ENCODE results near the gene NKX6-2. TPM values are rescaled to one million over a fixed set of nuclear protein-coding genes. Genes with fewer than 3 reads are reported as not detected.

NKX6-2 gene
- total RNA-seq, 1 donor from 2014 or later = 0.14 TPM

DNA sequence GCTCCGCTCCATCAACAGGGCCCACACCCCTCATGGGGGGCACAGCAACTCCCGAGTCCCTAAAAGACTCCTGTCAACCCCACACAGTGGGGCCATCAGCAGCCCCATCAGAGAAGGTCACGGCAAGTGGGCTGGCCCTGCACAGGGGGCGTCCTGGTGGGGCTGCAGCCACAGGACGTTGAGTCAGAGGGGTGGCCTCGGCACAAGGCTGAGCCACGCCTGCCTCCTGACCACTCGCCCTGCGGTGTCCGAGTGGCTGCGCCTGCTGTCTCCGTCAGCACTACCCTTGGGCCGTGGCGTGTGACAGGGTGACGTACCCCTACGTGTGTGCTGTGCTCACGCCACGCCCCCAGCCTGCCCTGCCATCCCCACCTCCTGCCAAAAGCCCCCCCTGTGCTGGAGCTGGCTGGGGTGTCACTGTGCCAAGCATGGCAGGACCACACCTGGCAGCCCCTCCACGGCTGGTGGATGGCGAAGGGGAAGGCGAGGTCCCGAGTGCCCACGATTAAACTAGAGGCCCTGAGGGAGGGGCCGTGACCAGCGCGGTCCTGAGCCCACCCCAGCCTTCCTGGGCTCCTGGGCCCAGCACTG, 26.0 kb upstream of the NKX6-2 start:
- TF ChIP-seq, protein P1, sequence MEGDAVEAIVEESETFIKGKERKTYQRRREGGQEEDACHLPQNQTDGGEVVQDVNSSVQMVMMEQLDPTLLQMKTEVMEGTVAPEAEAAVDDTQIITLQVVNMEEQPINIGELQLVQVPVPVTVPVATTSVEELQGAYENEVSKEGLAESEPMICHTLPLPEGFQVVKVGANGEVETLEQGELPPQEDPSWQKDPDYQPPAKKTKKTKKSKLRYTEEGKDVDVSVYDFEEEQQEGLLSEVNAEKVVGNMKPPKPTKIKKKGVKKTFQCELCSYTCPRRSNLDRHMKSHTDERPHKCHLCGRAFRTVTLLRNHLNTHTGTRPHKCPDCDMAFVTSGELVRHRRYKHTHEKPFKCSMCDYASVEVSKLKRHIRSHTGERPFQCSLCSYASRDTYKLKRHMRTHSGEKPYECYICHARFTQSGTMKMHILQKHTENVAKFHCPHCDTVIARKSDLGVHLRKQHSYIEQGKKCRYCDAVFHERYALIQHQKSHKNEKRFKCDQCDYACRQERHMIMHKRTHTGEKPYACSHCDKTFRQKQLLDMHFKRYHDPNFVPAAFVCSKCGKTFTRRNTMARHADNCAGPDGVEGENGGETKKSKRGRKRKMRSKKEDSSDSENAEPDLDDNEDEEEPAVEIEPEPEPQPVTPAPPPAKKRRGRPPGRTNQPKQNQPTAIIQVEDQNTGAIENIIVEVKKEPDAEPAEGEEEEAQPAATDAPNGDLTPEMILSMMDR (conservative IDR thresholded peaks at IDR 0.05) = no peak
- Mint-ChIP-seq H3K27ac (no peak overlapping the region), H3K36me3 (no peaks in the 10 kb centered on the region), H3K4me3 (no peak overlapping the region), H3K4me1 (ENCODE audit: unreplicated experiment) (peaks cover 5% of the 10 kb centered on the region), H3K9me3 (no peaks in the 10 kb centered on the region), H3K27me3 (peaks cover 20% of the 10 kb centered on the region)
- DNase-seq (ENCODE audit: extremely low spot score, unreplicated experiment) = no peak

DNA sequence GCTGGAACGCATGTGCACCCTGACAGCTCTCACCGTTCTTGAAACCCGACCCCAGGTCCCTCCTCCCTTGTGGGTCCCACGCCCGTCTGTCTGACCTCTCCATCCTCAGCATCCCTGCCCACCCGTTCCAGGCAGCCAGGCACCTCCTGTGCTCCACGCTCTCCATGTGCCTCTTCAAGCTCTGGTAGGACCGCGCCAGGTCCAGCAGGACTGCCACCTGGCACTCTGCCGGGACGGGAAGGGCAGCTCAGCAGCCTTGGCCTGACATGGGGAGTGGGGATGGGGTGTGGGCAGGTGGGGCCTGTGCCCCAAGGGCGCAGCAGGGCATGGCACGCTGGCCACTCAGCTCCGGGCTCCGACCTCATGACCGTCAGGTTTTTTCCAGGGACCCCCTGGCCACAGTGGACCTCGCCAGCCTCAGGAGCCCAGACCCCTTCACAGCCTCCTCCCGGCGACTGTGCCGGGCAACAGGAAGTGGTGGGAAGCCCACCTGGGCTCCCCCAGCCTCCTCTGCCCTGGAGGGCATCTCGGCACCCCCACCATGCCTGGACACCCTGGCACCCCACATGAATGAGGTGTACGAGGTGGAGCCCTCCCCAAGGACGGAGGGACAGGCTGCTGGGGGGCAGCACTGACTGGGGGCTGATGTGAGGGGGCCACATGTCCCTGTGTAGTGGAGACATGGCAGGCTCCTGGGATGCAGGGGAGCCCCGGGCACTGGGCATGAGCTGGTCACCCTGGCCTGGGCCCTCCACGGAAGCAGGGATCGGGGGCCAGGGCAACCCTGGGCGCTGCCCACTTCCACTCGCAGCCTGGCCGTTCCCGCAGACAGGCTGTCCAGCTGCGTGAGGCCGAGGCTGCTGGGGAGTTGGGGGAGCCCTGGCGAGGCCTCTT, 25.1 kb upstream of the NKX6-2 start:
- no peaks in the 10 kb centered on the region for H3K9me3 Mint-ChIP-seq
- no peaks in the 10 kb centered on the region for H3K36me3 Mint-ChIP-seq
- H3K27ac Mint-ChIP-seq = no peak overlapping the region
- DNase-seq (ENCODE audit: extremely low spot score, unreplicated experiment) = no peak
- no peak overlapping the region for H3K4me3 Mint-ChIP-seq
- TF ChIP-seq, protein P1 (conservative IDR thresholded peaks at IDR 0.05) = no peak
- H3K27me3 Mint-ChIP-seq = peaks cover 13% of the 10 kb centered on the region
- H3K4me1 Mint-ChIP-seq (ENCODE audit: unreplicated experiment) = peaks cover 3% of the 10 kb centered on the region

DNA sequence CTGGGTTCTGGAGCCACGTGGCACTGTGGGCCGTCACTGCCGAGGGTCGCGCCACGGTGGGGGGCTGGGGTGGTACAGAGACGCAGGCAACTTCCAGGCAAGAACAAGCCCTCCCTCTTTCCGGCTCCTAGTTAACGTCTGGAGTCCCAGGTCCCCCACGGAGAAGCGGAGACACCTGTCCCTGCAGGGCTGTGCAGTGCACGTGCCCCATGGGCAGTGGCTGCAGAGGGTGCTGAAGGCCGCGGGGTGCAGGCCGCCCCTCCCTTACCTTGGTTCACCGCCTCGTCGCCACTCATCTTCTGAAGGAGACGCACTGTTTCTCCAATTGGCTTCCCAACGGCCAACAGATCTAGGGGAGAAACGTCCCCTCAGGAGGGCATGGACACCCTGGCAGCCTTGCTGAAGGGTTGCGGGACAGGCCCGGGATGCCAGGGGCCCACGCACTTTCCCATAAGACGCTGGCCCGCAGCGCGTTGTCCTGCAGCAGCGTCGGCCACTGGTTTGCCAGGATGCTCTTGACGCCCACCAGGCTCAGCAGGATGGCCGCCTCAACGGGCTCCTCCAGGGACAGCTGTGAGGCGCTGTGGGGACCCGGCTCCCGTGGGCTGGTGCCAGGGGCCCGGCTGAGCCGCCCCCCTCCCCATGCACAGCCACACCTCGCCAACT, 24.3 kb upstream of the NKX6-2 start:
- Mint-ChIP-seq H3K27me3 (peaks cover 5% of the 10 kb centered on the region), H3K27ac (no peak overlapping the region), H3K4me3 (no peak overlapping the region), H3K9me3 (no peaks in the 10 kb centered on the region), H3K4me1 (ENCODE audit: unreplicated experiment) (peaks cover 5% of the 10 kb centered on the region), H3K36me3 (no peaks in the 10 kb centered on the region)
- no peak for DNase-seq (ENCODE audit: extremely low spot score, unreplicated experiment)
- TF ChIP-seq, protein P1 (conservative IDR thresholded peaks at IDR 0.05) = no peak

DNA sequence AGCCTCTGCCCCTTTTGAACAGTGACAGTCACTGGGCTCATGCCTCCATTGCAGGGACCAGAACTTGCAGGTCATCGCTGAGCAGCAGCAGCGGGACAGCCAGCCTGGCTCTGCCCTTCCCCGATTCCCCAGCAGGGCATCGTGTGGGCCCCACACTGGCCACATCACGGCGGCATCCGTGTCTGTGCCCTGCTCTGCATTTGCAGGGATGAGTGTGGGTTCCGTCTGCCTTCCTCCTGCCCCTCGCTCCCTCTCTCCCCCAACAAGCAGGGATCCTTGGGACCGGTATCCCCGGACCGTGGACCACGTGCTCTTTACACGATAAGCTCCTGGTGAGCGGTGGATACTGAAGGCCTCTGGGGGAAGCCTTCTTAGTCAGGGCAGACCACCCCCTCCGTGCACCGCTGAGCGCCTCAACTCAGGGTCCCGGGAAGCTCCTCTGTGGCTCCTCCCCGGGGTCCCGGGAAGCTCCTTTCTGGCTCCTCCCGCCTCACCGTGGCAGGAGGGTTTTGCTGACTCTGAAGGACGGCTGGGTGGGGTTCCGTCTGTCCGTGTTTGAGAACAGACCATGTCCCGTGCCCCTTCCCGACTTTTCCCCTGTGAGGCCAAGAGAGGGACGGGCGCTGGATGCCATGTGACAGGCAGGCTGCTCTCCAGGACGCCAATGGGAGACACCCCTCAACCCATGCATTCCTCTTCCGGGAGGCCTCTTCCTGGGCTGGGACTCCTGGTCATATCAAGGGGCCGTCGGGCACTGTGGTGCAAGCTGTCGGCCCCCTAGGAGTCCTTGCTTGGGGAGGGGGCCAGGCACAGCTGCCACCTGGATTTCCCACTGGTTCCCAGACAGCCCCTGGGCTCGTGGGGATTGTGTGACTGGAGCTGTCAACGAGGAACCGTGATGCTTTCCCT, 23.5 kb upstream of the NKX6-2 start:
- H3K27ac Mint-ChIP-seq = no peak overlapping the region

More for the DNA sequence above, 23.5 kb upstream of the NKX6-2 start:
- TF ChIP-seq, protein P1 (conservative IDR thresholded peaks at IDR 0.05) = no peak
- no peak for DNase-seq (ENCODE audit: extremely low spot score, unreplicated experiment)
- Mint-ChIP-seq H3K27me3 (peaks cover 3% of the 10 kb centered on the region), H3K36me3 (no peaks in the 10 kb centered on the region), H3K4me3 (no peak overlapping the region), H3K9me3 (no peaks in the 10 kb centered on the region), H3K4me1 (ENCODE audit: unreplicated experiment) (peaks cover 7% of the 10 kb centered on the region)
